GM12872 (cell line): ENCODE measurements around the gene RARRES2.

ENCODE experiments used
- TF ChIP-seq, protein P1 (sequence below): IDR thresholded peaks from 3 replicates; pipeline ENCODE4 v1.5.1; 2011; ENCODE audit warnings: low read depth, mild to moderate bottlenecking, low read length, moderate library complexity; ENCODE audit not compliant: insufficient read depth

RARRES2 gene

DNA sequence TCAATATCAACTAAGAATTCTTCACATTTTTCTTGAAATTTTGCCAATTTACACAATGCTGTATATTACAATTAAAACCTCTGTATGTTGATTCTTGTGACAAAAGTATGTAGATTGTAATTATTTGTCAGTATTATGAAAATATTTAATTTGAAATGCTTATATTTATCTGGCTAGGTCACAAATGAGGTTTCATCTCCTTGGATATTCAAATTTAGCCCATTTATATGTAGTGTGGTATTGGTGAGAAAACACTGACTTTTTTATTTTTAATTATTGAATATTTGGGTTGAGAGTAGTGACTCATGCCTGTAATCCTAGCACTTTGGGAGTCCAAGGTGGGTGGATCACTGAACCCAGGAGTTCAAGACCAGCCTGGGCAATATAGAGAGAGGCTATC lies 2.9 kb upstream of the RARRES2 start:
- TF ChIP-seq, protein P1, sequence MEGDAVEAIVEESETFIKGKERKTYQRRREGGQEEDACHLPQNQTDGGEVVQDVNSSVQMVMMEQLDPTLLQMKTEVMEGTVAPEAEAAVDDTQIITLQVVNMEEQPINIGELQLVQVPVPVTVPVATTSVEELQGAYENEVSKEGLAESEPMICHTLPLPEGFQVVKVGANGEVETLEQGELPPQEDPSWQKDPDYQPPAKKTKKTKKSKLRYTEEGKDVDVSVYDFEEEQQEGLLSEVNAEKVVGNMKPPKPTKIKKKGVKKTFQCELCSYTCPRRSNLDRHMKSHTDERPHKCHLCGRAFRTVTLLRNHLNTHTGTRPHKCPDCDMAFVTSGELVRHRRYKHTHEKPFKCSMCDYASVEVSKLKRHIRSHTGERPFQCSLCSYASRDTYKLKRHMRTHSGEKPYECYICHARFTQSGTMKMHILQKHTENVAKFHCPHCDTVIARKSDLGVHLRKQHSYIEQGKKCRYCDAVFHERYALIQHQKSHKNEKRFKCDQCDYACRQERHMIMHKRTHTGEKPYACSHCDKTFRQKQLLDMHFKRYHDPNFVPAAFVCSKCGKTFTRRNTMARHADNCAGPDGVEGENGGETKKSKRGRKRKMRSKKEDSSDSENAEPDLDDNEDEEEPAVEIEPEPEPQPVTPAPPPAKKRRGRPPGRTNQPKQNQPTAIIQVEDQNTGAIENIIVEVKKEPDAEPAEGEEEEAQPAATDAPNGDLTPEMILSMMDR, result no peak

DNA sequence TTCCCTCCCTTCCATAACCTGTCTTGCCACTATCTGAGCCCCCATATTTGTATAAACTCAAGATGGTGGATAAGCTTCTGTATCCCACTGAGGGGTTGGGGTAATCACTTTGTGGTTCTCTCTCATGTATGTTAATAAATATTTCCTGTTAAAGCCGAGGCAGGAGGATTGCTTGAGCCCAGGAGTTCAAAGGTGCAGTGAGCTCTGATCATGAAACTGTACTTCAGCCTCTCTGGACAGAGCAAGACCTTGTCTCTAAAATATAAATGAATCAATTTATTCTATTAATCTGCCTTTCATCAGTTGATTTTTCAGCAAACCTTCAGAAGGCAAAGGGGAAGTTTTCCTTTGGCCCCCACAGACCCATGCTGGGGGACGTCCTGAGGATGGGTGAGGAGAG lies 1.8 kb upstream of the RARRES2 start:
- TF ChIP-seq, protein P1, result no peak

DNA sequence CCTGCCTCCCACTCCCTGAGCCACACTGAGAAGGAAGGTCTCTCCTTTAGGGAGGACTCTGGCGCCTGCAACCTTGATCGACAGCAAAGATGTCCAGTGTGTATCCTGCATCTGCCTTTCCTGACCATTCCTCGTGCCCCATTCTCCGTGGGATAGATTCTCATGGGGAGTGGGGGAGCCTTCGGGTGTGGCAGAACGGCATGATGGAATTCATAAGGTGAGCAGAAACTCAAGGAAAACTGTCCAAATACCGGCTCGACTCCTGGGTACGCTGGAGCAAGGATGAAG lies 636 bp upstream of the RARRES2 start:
- TF ChIP-seq, protein P1, result no peak

DNA sequence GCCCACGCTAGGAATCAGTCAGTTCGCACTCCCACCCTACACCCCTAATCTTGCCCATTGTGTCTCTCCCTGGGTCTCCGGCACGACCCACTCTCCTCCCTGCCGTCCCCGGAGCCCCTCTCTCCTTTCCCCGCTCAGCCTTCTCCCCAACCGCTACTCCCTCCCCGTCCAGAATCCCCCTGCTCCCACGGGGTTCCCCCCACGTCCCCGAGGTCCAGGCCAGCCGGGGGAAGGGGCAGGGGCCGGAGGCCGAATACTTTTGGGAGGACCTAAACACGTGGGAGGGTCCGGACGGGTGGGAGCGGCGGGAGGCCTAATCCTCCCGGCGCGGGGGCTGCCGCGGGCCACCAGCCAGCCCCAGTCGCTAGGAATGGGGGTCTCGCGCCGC lies 560 bp downstream of the RARRES2 start:
- TF ChIP-seq, protein P1, result no peak

DNA sequence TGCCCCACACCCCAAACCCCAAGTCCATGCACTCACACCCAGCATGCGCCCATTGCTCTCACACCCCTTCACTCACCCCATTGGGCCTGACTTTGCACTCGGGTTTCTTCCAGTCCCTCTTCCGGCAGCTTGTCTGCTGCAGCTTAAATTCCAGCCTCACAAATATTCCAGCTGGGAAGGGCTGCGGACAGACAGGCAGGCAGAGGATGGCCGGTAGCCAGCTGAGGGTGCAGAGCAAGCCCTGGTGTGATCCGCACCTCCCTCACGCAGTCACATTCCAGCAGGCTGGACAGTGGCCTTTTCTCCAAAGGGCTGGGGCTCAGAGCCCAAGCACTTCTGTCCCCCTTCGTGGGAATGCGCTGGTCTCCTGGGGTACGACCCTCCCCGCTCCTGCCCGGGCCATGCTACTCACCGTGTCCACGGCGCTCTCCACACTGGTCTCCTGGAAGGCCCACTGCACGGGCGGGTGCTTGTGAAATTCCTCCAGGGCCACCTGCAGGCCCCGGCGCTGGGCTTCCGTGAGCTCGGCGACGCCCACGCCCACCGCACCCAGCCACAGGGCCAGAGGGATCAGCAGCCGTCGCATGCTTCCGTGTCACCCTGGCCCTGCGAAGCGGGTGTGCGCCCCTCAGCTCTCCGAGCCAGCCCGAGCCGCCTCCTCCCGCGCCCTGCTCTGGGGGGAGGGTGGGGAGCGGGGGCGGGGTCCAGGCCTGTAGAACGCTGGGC lies 1.2 kb downstream of the RARRES2 start:
- TF ChIP-seq, protein P1, result no peak

DNA sequence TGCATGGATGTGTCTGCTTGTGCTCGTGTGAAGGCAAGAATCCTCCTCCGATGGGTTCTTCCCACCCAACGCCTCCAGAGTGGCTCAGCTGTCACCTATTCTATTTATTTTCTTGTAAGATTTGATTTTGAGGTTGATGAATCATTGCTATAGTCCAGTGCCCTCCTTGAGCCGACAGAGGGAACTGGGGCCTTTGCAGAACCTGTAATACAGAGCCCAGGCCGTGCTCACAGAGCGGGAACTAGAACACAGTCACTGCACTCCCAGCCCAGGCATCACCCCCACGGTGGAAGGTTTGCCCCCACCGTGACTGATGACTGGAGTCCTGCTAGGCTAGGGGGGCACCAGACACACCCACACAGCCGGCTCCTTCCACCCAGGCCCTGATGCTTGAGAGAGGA lies 2.0 kb downstream of the RARRES2 start:
- TF ChIP-seq, protein P1, result no peak

DNA sequence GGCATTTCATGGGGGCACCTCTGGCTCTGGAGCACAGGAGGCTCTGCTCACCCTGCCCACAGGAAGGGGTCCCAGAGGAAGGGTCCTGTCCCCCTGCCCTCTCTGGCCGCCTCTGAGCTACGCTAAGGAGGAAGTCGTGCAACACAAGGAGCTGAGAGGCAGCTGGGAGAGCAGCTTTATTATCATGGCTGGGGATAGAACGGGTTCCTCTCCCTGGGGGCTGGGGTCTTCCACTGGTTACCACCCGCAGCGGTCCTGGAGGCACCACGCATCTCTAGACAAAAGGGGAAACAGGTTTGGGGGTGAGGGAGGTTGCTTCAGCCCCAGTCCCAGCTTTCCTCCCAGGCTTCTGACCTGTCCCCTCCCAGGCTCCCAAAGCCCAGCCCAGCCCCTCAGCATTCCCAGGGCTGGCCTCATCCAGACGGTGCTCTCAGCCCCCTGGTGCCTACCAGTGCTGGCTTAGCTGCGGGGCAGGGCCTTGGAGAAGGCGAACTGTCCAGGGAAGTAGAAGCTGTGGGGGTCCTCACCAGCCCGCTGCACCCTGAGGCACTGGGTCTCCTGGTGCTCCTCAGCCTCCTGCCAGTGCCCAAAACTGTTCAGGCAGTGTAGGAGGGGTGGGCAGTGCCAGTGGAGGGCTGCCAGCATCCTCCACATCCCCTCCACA lies 3.1 kb downstream of the RARRES2 start:
- TF ChIP-seq, protein P1, result no peak

DNA sequence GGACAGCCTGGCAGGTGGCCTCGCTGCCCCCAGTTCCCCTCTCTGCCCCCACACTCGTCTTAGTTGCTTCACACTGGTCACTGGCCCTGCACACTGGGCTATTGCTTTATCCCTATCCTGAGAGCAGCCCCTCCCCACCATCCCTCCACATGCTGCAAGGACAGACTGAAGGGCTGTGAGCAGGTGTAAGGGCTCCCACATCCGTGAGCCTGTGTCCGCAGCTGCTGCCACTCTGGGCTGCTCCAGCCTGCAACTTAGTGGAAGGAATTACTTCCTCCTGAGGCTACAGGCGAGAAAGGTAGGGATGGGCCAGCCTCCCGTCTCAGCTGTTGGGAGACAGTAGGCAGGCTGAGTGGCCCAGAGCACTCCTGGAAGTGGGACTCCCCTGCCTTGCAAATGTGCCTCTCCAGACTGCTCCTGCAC lies 3.8 kb downstream of the RARRES2 start:
- TF ChIP-seq, protein P1, result no peak
